ENCODE measurements around the gene CCNY.

Gene CCNY

GRCh38 chr10:35365994-35366393 is 29.7 kb downstream of the CCNY start:
- no peak overlapping the region for H3K4me3 ChIP-seq
- no peak for DNase-seq (ENCODE audit: low spot score)
- TF ChIP-seq CTCF (IDR thresholded peaks at IDR 0.05) = no peak
- no peak overlapping the region for H3K27ac ChIP-seq

- TF ChIP-seq CTCF (IDR thresholded peaks at IDR 0.05) = no peak
- no peak overlapping the region for H3K4me3 ChIP-seq
- DNase-seq (ENCODE audit: low spot score) = no peak
- H3K27ac ChIP-seq = no peak overlapping the region
Observed at GRCh38 chr10:35367107-35367859, 31.0 kb downstream of the CCNY start.

GRCh38 chr10:35367982-35368381 is 31.7 kb downstream of the CCNY start:
- Histone ChIP-seq H3K4me3 (no peak overlapping the region), H3K27ac (no peak overlapping the region)
- no peak for DNase-seq (ENCODE audit: low spot score)
- TF ChIP-seq CTCF (IDR thresholded peaks at IDR 0.05) = no peak

- no peak for DNase-seq (ENCODE audit: low spot score)
- TF ChIP-seq CTCF (IDR thresholded peaks at IDR 0.05) = no peak
- Histone ChIP-seq H3K27ac (peak overlapping the region in 1 of 2 donors; percentile 56), H3K4me3 (no peak overlapping the region)
Observed at GRCh38 chr10:35368485-35369048, 32.3 kb downstream of the CCNY start.

- peak overlapping the region in 1 of 2 donors; percentile 56 for H3K27ac ChIP-seq
- no peak for DNase-seq (ENCODE audit: low spot score)
- no peak for TF ChIP-seq CTCF (IDR thresholded peaks at IDR 0.05)
- no peak overlapping the region for H3K4me3 ChIP-seq
Observed at GRCh38 chr10:35369049-35369611, 32.8 kb downstream of the CCNY start.

- no peak for TF ChIP-seq CTCF (IDR thresholded peaks at IDR 0.05)
- H3K27ac ChIP-seq = peak overlapping the region in 1 of 2 donors; percentile 20
- no peak overlapping the region for H3K4me3 ChIP-seq
- no peak for DNase-seq (ENCODE audit: low spot score)
Observed at GRCh38 chr10:35371731-35372130, 35.4 kb downstream of the CCNY start.

- Histone ChIP-seq H3K27ac (peak overlapping the region in 1 of 2 donors; percentile 20), H3K4me3 (no peak overlapping the region)
- no peak for TF ChIP-seq CTCF (IDR thresholded peaks at IDR 0.05)
- DNase-seq (ENCODE audit: low spot score) = no peak
Observed at GRCh38 chr10:35372329-35372728, 36.0 kb downstream of the CCNY start.
